A549 (cell line): ENCODE data around the gene RNF217. TPM values are rescaled to one million over a fixed set of nuclear protein-coding genes. Genes with fewer than 3 reads are reported as not detected.

Source experiments
- ATAC-seq, 2 experiments: fragments of 200-7000 bp in 1 of 2; fragments of >200 bp in 1 of 2; cut with Nextera tagmentation in 1 of 2; cut with Tn5 transposase in 1 of 2; 3 replicates each; pipeline versions ENCODE4 v1.8.0 to v1.9.1; 2018 to 2020; ENCODE audit warnings: mild to moderate bottlenecking in 1 of 2, moderate library complexity in 1 of 2
- CTCF ChIA-PET: fragments of 300-600 bp; sonication (Branson Sonifier 250); formaldehyde crosslinking; extraction: SDS; loops from one replicate; lab custom pipeline; 2021; ENCODE audit warnings: antibody characterized with exemption, inconsistent platforms; lab: Yijun Ruan, JAX
- POLR2A ChIA-PET: fragments of 350-600 bp; formaldehyde crosslinking; extraction: SDS; loops from one replicate; lab custom pipeline; 2021; ENCODE audit warnings: antibody characterized with exemption, inconsistent platforms; lab: Yijun Ruan, JAX
- DNase-seq, 2 experiments: peaks; one replicate each; pipeline versions ENCODE4 v3.0.0 to v3.0.0-alpha.2; 2011 to 2016; ENCODE audit warnings: low read depth in 1 of 2, low spot score in 1 of 2
- FAIRE-seq: peaks from 2 replicates; lab custom pipeline; 2011; peaks lifted over from hg19 to GRCh38; lab: Jason Lieb, UNC
- H3K27ac ChIP-seq, 2 experiments: fragments of >200 bp; sonication (Bioruptor Twin); formaldehyde crosslinking; 3 replicates each; pipeline ENCODE4 v1.5.1; 2016 to 2017
- H3K4me1 ChIP-seq: fragments of >200 bp; sonication (Bioruptor Twin); formaldehyde crosslinking; 3 replicates; pipeline ENCODE4 v1.6.1; 2016
- H3K4me2 ChIP-seq: fragments of >200 bp; sonication (Bioruptor Twin); formaldehyde crosslinking; 3 replicates; pipeline ENCODE4 v1.6.1; 2016
- H3K4me3 ChIP-seq: fragments of >200 bp; sonication (Bioruptor Twin); formaldehyde crosslinking; 3 replicates; pipeline ENCODE4 v1.5.1; 2016
- H3K9me3 ChIP-seq: fragments of >200 bp; sonication (Bioruptor Twin); formaldehyde crosslinking; 3 replicates; pipeline ENCODE4 v1.6.1; 2016
- ATOH8 ChIP-seq: fragments of 250-450 bp; sonication (Bioruptor Pico); IDR thresholded peaks from 2 replicates; pipeline ENCODE4 v1.5.0; 2020; ENCODE audit warnings: low read depth, mild to moderate bottlenecking, moderate library complexity
- CBX8 ChIP-seq: fragments of 200-600 bp; sonication (generic); IDR thresholded peaks from 2 replicates; pipeline ENCODE4 v1.6.1; 2016
- CEBPB ChIP-seq, 2 experiments: fragments of >200 bp in 1 of 2; sonication (Bioruptor Twin) in 1 of 2; formaldehyde crosslinking in 1 of 2; IDR thresholded peaks; 2 replicates each; pipeline ENCODE4 v1.6.1; 2012 to 2016
- CHD4 ChIP-seq: fragments of 200-600 bp; sonication (generic); IDR thresholded peaks from 2 replicates; pipeline ENCODE4 v1.6.1; 2016; ENCODE audit warnings: antibody characterized with exemption, mild to moderate bottlenecking, borderline replicate concordance
- CTCF ChIP-seq: fragments of >200 bp; sonication (Bioruptor Twin); formaldehyde crosslinking; IDR thresholded peaks from 3 replicates; pipeline ENCODE4 v1.5.1; 2016
- ELK1 ChIP-seq: fragments of 150-350 bp; IDR thresholded peaks from 2 replicates; pipeline ENCODE4 v1.6.1; 2014; ENCODE audit warnings: low read depth, mild to moderate bottlenecking, low read length
- ESRRA ChIP-seq: fragments of 150-350 bp; IDR thresholded peaks from 2 replicates; pipeline ENCODE4 v1.6.1; 2014; ENCODE audit warnings: mild to moderate bottlenecking, low read length, borderline replicate concordance
- FOSB ChIP-seq: fragments of 250-450 bp; sonication (Bioruptor Pico); IDR thresholded peaks from 2 replicates; pipeline ENCODE4 v1.5.0; 2020; ENCODE audit warnings: mild to moderate bottlenecking, moderate library complexity
- FOXS1 ChIP-seq: fragments of 250-450 bp; sonication (Bioruptor Pico); IDR thresholded peaks from 2 replicates; pipeline ENCODE4 v1.5.0; 2020; ENCODE audit warnings: mild to moderate bottlenecking, moderate library complexity
- HEYL ChIP-seq: fragments of 250-450 bp; sonication (Bioruptor Pico); IDR thresholded peaks from 2 replicates; pipeline ENCODE4 v1.8.0; 2021; ENCODE audit warnings: mild to moderate bottlenecking, moderate library complexity
- HOXB13 ChIP-seq: fragments of 250-450 bp; sonication (Bioruptor Pico); IDR thresholded peaks from 2 replicates; pipeline ENCODE4 v1.5.0; 2020; ENCODE audit warnings: low read depth, mild to moderate bottlenecking, moderate library complexity
- JUNB ChIP-seq: fragments of >200 bp; sonication (Bioruptor Twin); formaldehyde crosslinking; IDR thresholded peaks from 2 replicates; pipeline ENCODE4 v1.6.1; 2016
- KDM1A ChIP-seq: fragments of 200-600 bp; sonication (generic); IDR thresholded peaks from 2 replicates; pipeline ENCODE4 v1.6.1; 2016; ENCODE audit warnings: low read depth, mild to moderate bottlenecking
- KDM5A ChIP-seq: fragments of 200-600 bp; sonication (generic); IDR thresholded peaks from 2 replicates; pipeline ENCODE4 v1.6.1; 2016; ENCODE audit warnings: antibody characterized with exemption, mild to moderate bottlenecking
- MAFK ChIP-seq: fragments of 450-650 bp; IDR thresholded peaks from 2 replicates; pipeline ENCODE4 v1.6.1; 2014; ENCODE audit not compliant: partially characterized antibody
- MAX ChIP-seq: IDR thresholded peaks from 2 replicates; pipeline ENCODE4 v1.6.1; 2012
- PHF8 ChIP-seq: fragments of 200-600 bp; sonication (generic); IDR thresholded peaks from 2 replicates; pipeline ENCODE4 v1.6.1; 2016; ENCODE audit warnings: low read depth, mild to moderate bottlenecking, antibody characterized with exemption, moderate library complexity, borderline replicate concordance
- POLR2A ChIP-seq: IDR thresholded peaks from 2 replicates; pipeline ENCODE4 v1.6.1; 2012; ENCODE audit warnings: mild to moderate bottlenecking, low read length
- RAD21 ChIP-seq, 2 experiments: fragments of >200 bp in 1 of 2; sonication (Bioruptor Twin) in 1 of 2; formaldehyde crosslinking in 1 of 2; IDR thresholded peaks in 1 of 2; conservative IDR thresholded peaks in 1 of 2; 2 replicates in 1 of 2; 3 replicates in 1 of 2; pipeline ENCODE4 v1.6.1; 2012 to 2018; ENCODE audit warnings: inconsistent platforms in 1 of 2
- RCOR1 ChIP-seq: fragments of 150-350 bp; IDR thresholded peaks from 2 replicates; pipeline ENCODE4 v1.6.1; 2014; ENCODE audit warnings: antibody characterized with exemption, low read length, low read depth
- RFX5 ChIP-seq: fragments of 450-650 bp; IDR thresholded peaks from 2 replicates; pipeline ENCODE4 v1.7.1; 2014; ENCODE audit warnings: antibody characterized with exemption, mild to moderate bottlenecking, moderate library complexity
- ZNF302 ChIP-seq: fragments of 250-450 bp; sonication (Bioruptor Pico); IDR thresholded peaks from 2 replicates; pipeline ENCODE4 v1.9.0; 2021; ENCODE audit warnings: inconsistent platforms, mild to moderate bottlenecking, moderate library complexity
- WGBS: methylation state at CpG from one replicate; pipeline ENCODE4 v1.1.6; 2017; ENCODE audit errors: missing lambda C conversion rate; 5-methylcytosine and 5-hydroxymethylcytosine counted together
- polyA plus RNA-seq, 4 experiments: library from polyadenylated mRNA; depleted of rRNA in 3 of 4; stranded (reverse); fragments of >200 nt; fragmentation: RNase III in 1 of 4; extraction: RNeasy Plus Mini Kit Qiagen cat#74134 plus additional on column Dnase treatment in 1 of 4; gene quantifications; 2 replicates in 3 of 4; 3 replicates in 1 of 4; pipeline ENCODE4 v1.2.3, GENCODE V29; 2011 to 2017
- TF ChIP-seq, protein P1 (sequence below): fragments of 250-450 bp; sonication (Bioruptor Pico); IDR thresholded peaks from 2 replicates; pipeline ENCODE4 v1.5.0; 2021; ENCODE audit warnings: mild to moderate bottlenecking, moderate library complexity, borderline replicate concordance
- TF ChIP-seq, protein P2 (sequence below): fragments of >200 bp; sonication (Bioruptor Twin); formaldehyde crosslinking; IDR thresholded peaks from 2 replicates; pipeline ENCODE4 v1.6.1; 2016

RNF217 gene
- polyA plus RNA-seq, 2 of the 4 experiments (the other 2 are of a cell fraction): 5.7 to 20.0 TPM

DNA sequence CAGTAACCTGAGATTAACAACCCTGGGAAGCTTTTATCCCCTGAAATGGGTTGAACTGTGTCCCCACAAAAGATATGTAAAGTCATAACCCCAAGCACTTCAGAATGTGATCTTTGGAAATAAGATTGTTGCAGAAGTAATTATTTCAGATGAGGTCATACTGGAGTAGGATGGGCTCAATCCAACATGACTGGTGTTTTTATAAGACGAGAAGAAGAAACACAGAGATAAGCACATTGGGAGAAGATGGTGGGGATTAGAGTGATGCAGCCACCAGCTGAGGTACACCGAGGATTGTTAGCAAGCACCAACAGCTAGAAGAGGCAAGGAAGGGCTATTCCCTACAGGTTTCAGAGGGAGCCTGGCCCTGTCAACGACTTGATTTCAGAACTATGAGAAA is 12.5 kb upstream of the RNF217 start:
- Histone ChIP-seq H3K4me3 (no peak overlapping the region), H3K27ac (no peak overlapping the region), H3K4me2 (no peak overlapping the region), H3K4me1 (no peaks in the 10 kb centered on the region), H3K9me3 (0 out of 3 replicates have a peak, but pooled peaks cover 5% of the 10 kb centered on the region)
- WGBS: 68% methylated on average over 3 of the region's 3 CpGs
- POLR2A ChIA-PET: no interaction called here
- ATAC-seq (no peak), FAIRE-seq (no peak), DNase-seq (no peak)
- CTCF ChIA-PET: no interaction called here
- no peak for TF ChIP-seq MAX
- no peak for TF ChIP-seq HOXB13 (CRISPR knock-in tag)
- TF ChIP-seq, protein P1, sequence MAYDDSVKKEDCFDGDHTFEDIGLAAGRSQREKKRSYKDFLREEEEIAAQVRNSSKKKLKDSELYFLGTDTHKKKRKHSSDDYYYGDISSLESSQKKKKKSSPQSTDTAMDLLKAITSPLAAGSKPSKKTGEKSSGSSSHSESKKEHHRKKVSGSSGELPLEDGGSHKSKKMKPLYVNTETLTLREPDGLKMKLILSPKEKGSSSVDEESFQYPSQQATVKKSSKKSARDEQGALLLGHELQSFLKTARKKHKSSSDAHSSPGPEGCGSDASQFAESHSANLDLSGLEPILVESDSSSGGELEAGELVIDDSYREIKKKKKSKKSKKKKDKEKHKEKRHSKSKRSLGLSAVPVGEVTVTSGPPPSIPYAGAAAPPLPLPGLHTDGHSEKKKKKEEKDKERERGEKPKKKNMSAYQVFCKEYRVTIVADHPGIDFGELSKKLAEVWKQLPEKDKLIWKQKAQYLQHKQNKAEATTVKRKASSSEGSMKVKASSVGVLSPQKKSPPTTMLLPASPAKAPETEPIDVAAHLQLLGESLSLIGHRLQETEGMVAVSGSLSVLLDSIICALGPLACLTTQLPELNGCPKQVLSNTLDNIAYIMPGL (CRISPR knock-in tag): no peak
- no peak for TF ChIP-seq ZNF302 (CRISPR knock-in tag)
- TF ChIP-seq CHD4: no peak
- TF ChIP-seq CEBPB (IDR thresholded peaks at IDR 0.05): no peak
- TF ChIP-seq CBX8: no peak
- TF ChIP-seq CTCF: no peak

DNA sequence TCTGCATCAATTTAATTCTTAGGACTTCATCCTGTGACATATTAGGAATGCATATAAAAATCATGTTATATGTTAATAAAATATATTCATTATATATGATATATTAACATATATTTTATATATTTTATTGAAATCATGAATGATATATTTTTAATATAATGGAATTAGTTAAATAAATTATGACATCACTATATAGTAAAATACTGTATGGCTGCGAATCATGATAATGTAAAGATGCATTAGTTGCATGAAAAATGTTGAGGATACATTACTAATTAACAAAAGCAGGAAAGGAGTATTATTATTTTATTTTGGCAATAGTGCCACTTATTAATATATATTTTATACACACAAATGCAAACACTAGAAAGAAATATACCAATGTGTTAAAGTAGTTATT is 8.4 kb upstream of the RNF217 start:
- ATAC-seq (no peak), DNase-seq (no peak), FAIRE-seq (no peak)
- Histone ChIP-seq H3K9me3 (no peaks in the 10 kb centered on the region), H3K4me2 (no peak overlapping the region), H3K4me1 (no peaks in the 10 kb centered on the region), H3K27ac (no peak overlapping the region), H3K4me3 (no peak overlapping the region)
- ChIA-PET CTCF (no interaction called here), POLR2A (no interaction called here)
- WGBS: 85% methylated on average over 1 of the region's 1 CpG
- TF ChIP-seq RFX5 (no peak), ATOH8 (CRISPR knock-in tag) (no peak), FOSB (no peak), ZNF302 (CRISPR knock-in tag) (no peak), RCOR1 (no peak), PHF8 (no peak), MAX (no peak), FOXS1 (no peak), HEYL (CRISPR knock-in tag) (no peak), MAFK (no peak), RAD21 (conservative IDR thresholded peaks at IDR 0.05 in 1 of 2, IDR thresholded peaks at IDR 0.05 in 1 of 2) (no peak), POLR2A (no peak), ELK1 (no peak), ESRRA (no peak), KDM1A (no peak), JUNB (no peak), KDM5A (no peak)
- TF ChIP-seq, protein P1 (CRISPR knock-in tag): no peak
- TF ChIP-seq, protein P2, sequence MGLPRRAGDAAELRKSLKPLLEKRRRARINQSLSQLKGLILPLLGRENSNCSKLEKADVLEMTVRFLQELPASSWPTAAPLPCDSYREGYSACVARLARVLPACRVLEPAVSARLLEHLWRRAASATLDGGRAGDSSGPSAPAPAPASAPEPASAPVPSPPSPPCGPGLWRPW: no peak
